IMR-90 (cell line): ENCODE measurements around the gene ADGRF5. TPM values are rescaled to one million over a fixed set of nuclear protein-coding genes. Genes with fewer than 3 reads are reported as not detected.

ENCODE experiments used
- ATAC-seq: fragments of 200-7000 bp; cut with Tn5 transposase; 2 replicates; pipeline ENCODE4 v1.9.1; 2020; ENCODE audit warnings: low read depth, mild to moderate bottlenecking, moderate library complexity
- BruUV-seq: library from RNA; stranded (reverse); fragments of 400-500 nt; replicated peaks from 2 replicates; lab custom pipeline; 2021; lab: Mats Ljungman, UMichigan
- CTCF ChIA-PET: fragments of 300-600 bp; formaldehyde crosslinking; extraction: SDS; loops from one replicate; lab custom pipeline; 2021; ENCODE audit warnings: antibody characterized with exemption; lab: Yijun Ruan, JAX
- POLR2A ChIA-PET: fragments of 300-600 bp; sonication (Branson Sonifier 250); formaldehyde crosslinking; loops from one replicate; lab custom pipeline; 2022; ENCODE audit warnings: antibody characterized with exemption; ENCODE audit not compliant: unreplicated experiment; lab: Charles Lee
- DNase-seq: peaks from one replicate; pipeline ENCODE4 v3.0.0; 2013
- H2AFZ ChIP-seq: replicated peaks from 2 replicates; pipeline ENCODE3; 2013; ENCODE audit warnings: low read length, mild to moderate bottlenecking; ENCODE audit not compliant: poor library complexity
- H2AK5ac ChIP-seq: 2 replicates; pipeline ENCODE4 v1.6.1; 2013; ENCODE audit warnings: low read depth, low read length, inconsistent platforms
- H2AK9ac ChIP-seq: replicated peaks from 2 replicates; pipeline ENCODE3; 2013; ENCODE audit warnings: mild to moderate bottlenecking, low read depth, low read length, moderate library complexity; ENCODE audit not compliant: poor library complexity
- H2BK120ac ChIP-seq: 2 replicates; pipeline ENCODE4 v1.6.1; 2013; ENCODE audit warnings: low read depth, low read length, inconsistent platforms
- H2BK15ac ChIP-seq: 3 replicates; pipeline ENCODE4 v1.6.1; 2013; ENCODE audit warnings: low read depth, low read length, inconsistent platforms
- H2BK20ac ChIP-seq: 2 replicates; pipeline ENCODE4 v1.6.1; 2013; ENCODE audit warnings: low read depth, mild to moderate bottlenecking, inconsistent platforms, low read length, moderate library complexity
- H2BK5ac ChIP-seq: 2 replicates; pipeline ENCODE4 v1.6.1; 2013; ENCODE audit warnings: mild to moderate bottlenecking, low read depth, low read length, inconsistent platforms; ENCODE audit not compliant: poor library complexity, severe bottlenecking
- H3K14ac ChIP-seq: replicated peaks from 2 replicates; pipeline ENCODE4 v1.6.1; 2013; ENCODE audit warnings: low read depth, low read length, inconsistent platforms
- H3K18ac ChIP-seq: 2 replicates; pipeline ENCODE4 v1.6.1; 2013; ENCODE audit warnings: low read depth, low read length, control low read depth
- H3K23ac ChIP-seq: 2 replicates; pipeline ENCODE4 v1.6.1; 2013; ENCODE audit warnings: low read depth, low read length, inconsistent platforms
- H3K27ac ChIP-seq: 2 replicates; pipeline ENCODE4 v1.5.1; 2013; ENCODE audit warnings: mild to moderate bottlenecking, control low read depth, low read length; ENCODE audit not compliant: insufficient read depth
- H3K27me3 ChIP-seq: 2 replicates; pipeline ENCODE4 v1.6.1; 2013; ENCODE audit warnings: low read length; ENCODE audit not compliant: control insufficient read depth, insufficient read depth
- H3K36me3 ChIP-seq: 2 replicates; pipeline ENCODE4 v1.6.1; 2013; ENCODE audit warnings: low read length, mixed read lengths; ENCODE audit not compliant: control insufficient read depth, insufficient read depth
- H3K4ac ChIP-seq: 2 replicates; pipeline ENCODE4 v1.6.1; 2013; ENCODE audit warnings: low read depth, low read length, inconsistent platforms
- H3K4me1 ChIP-seq: 2 replicates; pipeline ENCODE4 v1.6.1; 2013; ENCODE audit warnings: low read length, mixed read lengths; ENCODE audit not compliant: control insufficient read depth, insufficient read depth
- H3K4me2 ChIP-seq: 2 replicates; pipeline ENCODE4 v1.6.1; 2013; ENCODE audit warnings: low read depth, mild to moderate bottlenecking, control low read depth, low read length, moderate library complexity
- H3K4me3 ChIP-seq: 2 replicates; pipeline ENCODE4 v1.5.1; 2013; ENCODE audit warnings: low read depth, mild to moderate bottlenecking, control low read depth, low read length, moderate library complexity; ENCODE audit not compliant: insufficient read depth
- H3K56ac ChIP-seq: 2 replicates; pipeline ENCODE4 v1.6.1; 2013; ENCODE audit warnings: low read length, inconsistent platforms; ENCODE audit not compliant: insufficient read depth; ENCODE audit errors: extremely low read depth
- H3K79me1 ChIP-seq, 2 experiments: 2 replicates each; pipeline ENCODE4 v1.6.1; 2013; ENCODE audit warnings: low read length in 2 of 2, inconsistent platforms in 1 of 2, low read depth in 1 of 2
- H3K9ac ChIP-seq: 2 replicates; pipeline ENCODE4 v1.6.1; 2013; ENCODE audit warnings: low read depth, low read length, control low read depth
- H3K9me1 ChIP-seq: 2 replicates; pipeline ENCODE4 v1.6.1; 2013; ENCODE audit warnings: low read length, inconsistent platforms; ENCODE audit not compliant: insufficient read depth
- H3K9me3 ChIP-seq: 2 replicates; pipeline ENCODE4 v1.6.1; 2013; ENCODE audit warnings: low read length; ENCODE audit not compliant: control insufficient read depth, insufficient read depth
- H4K20me1 ChIP-seq: 2 replicates; pipeline ENCODE4 v1.6.1; 2013; ENCODE audit warnings: low read length, inconsistent platforms; ENCODE audit not compliant: insufficient read depth
- H4K5ac ChIP-seq: 2 replicates; pipeline ENCODE4 v1.6.1; 2013; ENCODE audit warnings: mild to moderate bottlenecking, low read depth, low read length, control low read depth
- H4K8ac ChIP-seq, 2 experiments: 2 replicates each; pipeline ENCODE4 v1.6.1; 2013; ENCODE audit warnings: low read depth in 2 of 2, low read length in 2 of 2, control low read depth in 1 of 2, inconsistent platforms in 1 of 2
- H4K91ac ChIP-seq: 2 replicates; pipeline ENCODE4 v1.6.1; 2013; ENCODE audit warnings: low read depth, low read length, inconsistent platforms; ENCODE audit not compliant: insufficient read depth
- BHLHE40 ChIP-seq: fragments of 150-350 bp; IDR thresholded peaks from 2 replicates; pipeline ENCODE4 v1.6.1; 2016; ENCODE audit warnings: mild to moderate bottlenecking, low read depth, low read length
- CEBPB ChIP-seq: IDR thresholded peaks from 2 replicates; pipeline ENCODE4 v1.6.1; 2012; ENCODE audit warnings: low read depth, low read length, improper control_type of control experiment
- CHD1 ChIP-seq: IDR thresholded peaks from 2 replicates; pipeline ENCODE4 v1.6.1; 2012; ENCODE audit warnings: low read depth, low read length, improper control_type of control experiment
- FOS ChIP-seq: fragments of 150-350 bp; IDR thresholded peaks from 2 replicates; pipeline ENCODE4 v1.6.1; 2016; ENCODE audit warnings: low read depth, low read length
- MAFK ChIP-seq: IDR thresholded peaks from 2 replicates; pipeline ENCODE4 v1.6.1; 2012; ENCODE audit warnings: low read depth, low read length, improper control_type of control experiment
- MAZ ChIP-seq: IDR thresholded peaks from 2 replicates; pipeline ENCODE4 v1.6.1; 2012; ENCODE audit warnings: low read depth, mild to moderate bottlenecking, low read length, improper control_type of control experiment, moderate library complexity, borderline replicate concordance
- MXI1 ChIP-seq: IDR thresholded peaks from 2 replicates; pipeline ENCODE4 v1.6.1; 2012; ENCODE audit warnings: low read depth, mild to moderate bottlenecking, low read length, moderate library complexity, borderline replicate concordance
- NFE2L2 ChIP-seq: fragments of 150-350 bp; IDR thresholded peaks from 2 replicates; pipeline ENCODE4 v1.6.1; 2016; ENCODE audit warnings: low read depth, mild to moderate bottlenecking, low read length
- POLR2A ChIP-seq: IDR thresholded peaks from 2 replicates; pipeline ENCODE4 v1.6.1; 2012; ENCODE audit warnings: mild to moderate bottlenecking, low read depth, low read length
- RAD21 ChIP-seq: IDR thresholded peaks from 2 replicates; pipeline ENCODE4 v1.6.1; 2012; ENCODE audit warnings: low read length, improper control_type of control experiment
- RCOR1 ChIP-seq: IDR thresholded peaks from 2 replicates; pipeline ENCODE4 v1.6.1; 2012; ENCODE audit warnings: mild to moderate bottlenecking, low read length, improper control_type of control experiment; ENCODE audit not compliant: insufficient replicate concordance
- RFX5 ChIP-seq: IDR thresholded peaks from 2 replicates; pipeline ENCODE4 v1.8.0; 2012; ENCODE audit warnings: low read depth, mild to moderate bottlenecking, low read length, moderate library complexity
- SMC3 ChIP-seq: fragments of 150-350 bp; IDR thresholded peaks from 2 replicates; pipeline ENCODE4 v1.6.1; 2016; ENCODE audit warnings: low read depth, mild to moderate bottlenecking, antibody characterized with exemption, low read length, moderate library complexity
- USF2 ChIP-seq: fragments of 150-350 bp; IDR thresholded peaks from 2 replicates; pipeline ENCODE4 v1.6.1; 2017; ENCODE audit warnings: mild to moderate bottlenecking, antibody characterized with exemption, low read length, low read depth
- WGBS, 2 experiments: methylation state at CpG; one replicate each; pipeline versions ENCODE4 v1.1.5 to v1.1.7; 2013; ENCODE audit warnings: missing lambda C conversion rate in 2 of 2; ENCODE audit not compliant: insufficient read length in 1 of 2; ENCODE audit errors: extremely low coverage in 2 of 2; 5-methylcytosine and 5-hydroxymethylcytosine counted together
- dilution Hi-C: fragments of 300-500 bp; cut with HindIII; formaldehyde crosslinking; loops from one replicate; pipeline ENCODE4 v1.14.3; 2018; ENCODE audit warnings: low sequenced_read_pairs; ENCODE audit not compliant: unreplicated experiment
- in situ Hi-C: fragments of 300-500 bp; cut with MboI; formaldehyde crosslinking; loops from 3 replicates; pipeline ENCODE4 v1.14.3; 2019; ENCODE audit warnings: low sequenced_read_pairs, inconsistent platforms, mixed read lengths
- intact Hi-C: fragments of 100-400 bp; cut with micrococcal nuclease; formaldehyde crosslinking; loops from 2 replicates; pipeline ENCODE4 v1.10.0; 2022
- polyA plus RNA-seq, 3 experiments: library from polyadenylated mRNA; depleted of rRNA; stranded (reverse); fragments of >200 nt; gene quantifications; 2 replicates each; pipeline ENCODE4 v1.2.3, GENCODE V29; 2012; ENCODE audit warnings: low replicate concordance in 1 of 3
- total RNA-seq: library from RNA; depleted of rRNA; stranded (reverse); fragments of >200 nt; gene quantifications from 2 replicates; pipeline ENCODE4 v1.2.3, GENCODE V29; 2012
- TF ChIP-seq, protein P1 (sequence below): conservative IDR thresholded peaks from 2 replicates; pipeline ENCODE4 v1.5.1; 2012; ENCODE audit warnings: mild to moderate bottlenecking, low read depth, low read length, improper control_type of control experiment
- TF ChIP-seq, protein P2 (sequence below): fragments of 150-350 bp; IDR thresholded peaks from 2 replicates; pipeline ENCODE4 v1.6.1; 2016; ENCODE audit warnings: low read depth, mild to moderate bottlenecking, low read length, moderate library complexity, borderline replicate concordance

ADGRF5 gene
- total and polyA plus RNA-seq, 2 of the 4 experiments (the other 2 are of a cell fraction): not detected

GRCh38 chr6:46862381-46862780 lies 59.4 kb downstream of the ADGRF5 start:
- Histone ChIP-seq H4K91ac (no peak overlapping the region), H3K4me1 (no peaks in the 10 kb centered on the region), H3K9ac (no peak overlapping the region), H4K5ac (no peak overlapping the region), H3K4me2 (no peak overlapping the region), H3K14ac (no peak overlapping the region), H4K20me1 (no peaks in the 10 kb centered on the region), H3K18ac (no peak overlapping the region), H3K56ac (no peak overlapping the region), H3K4me3 (no peak overlapping the region), H3K36me3 (no peaks in the 10 kb centered on the region), H2BK20ac (no peak overlapping the region), H2BK5ac (no peak overlapping the region), H4K8ac (no peak overlapping the region), H2AFZ (no peak overlapping the region), H3K23ac (no peak overlapping the region), H2BK15ac (no peak overlapping the region), H3K9me3 (no peaks in the 10 kb centered on the region), H2BK120ac (no peak overlapping the region), H3K9me1 (no peaks in the 10 kb centered on the region), H2AK5ac (no peak overlapping the region), H3K27ac (no peak overlapping the region), H2AK9ac (no peak overlapping the region), H3K4ac (no peak overlapping the region), H3K79me1 (no peaks in the 10 kb centered on the region), H3K27me3 (no peaks in the 10 kb centered on the region)
- POLR2A ChIA-PET: no interaction called here
- no peak for DNase-seq
- TF ChIP-seq POLR2A (no peak), MXI1 (no peak), FOS (no peak), USF2 (no peak), RFX5 (no peak), CHD1 (no peak), RAD21 (no peak), CEBPB (no peak), MAZ (no peak), NFE2L2 (no peak), MAFK (no peak), RCOR1 (no peak), BHLHE40 (no peak), SMC3 (no peak)
- TF ChIP-seq, protein P1, sequence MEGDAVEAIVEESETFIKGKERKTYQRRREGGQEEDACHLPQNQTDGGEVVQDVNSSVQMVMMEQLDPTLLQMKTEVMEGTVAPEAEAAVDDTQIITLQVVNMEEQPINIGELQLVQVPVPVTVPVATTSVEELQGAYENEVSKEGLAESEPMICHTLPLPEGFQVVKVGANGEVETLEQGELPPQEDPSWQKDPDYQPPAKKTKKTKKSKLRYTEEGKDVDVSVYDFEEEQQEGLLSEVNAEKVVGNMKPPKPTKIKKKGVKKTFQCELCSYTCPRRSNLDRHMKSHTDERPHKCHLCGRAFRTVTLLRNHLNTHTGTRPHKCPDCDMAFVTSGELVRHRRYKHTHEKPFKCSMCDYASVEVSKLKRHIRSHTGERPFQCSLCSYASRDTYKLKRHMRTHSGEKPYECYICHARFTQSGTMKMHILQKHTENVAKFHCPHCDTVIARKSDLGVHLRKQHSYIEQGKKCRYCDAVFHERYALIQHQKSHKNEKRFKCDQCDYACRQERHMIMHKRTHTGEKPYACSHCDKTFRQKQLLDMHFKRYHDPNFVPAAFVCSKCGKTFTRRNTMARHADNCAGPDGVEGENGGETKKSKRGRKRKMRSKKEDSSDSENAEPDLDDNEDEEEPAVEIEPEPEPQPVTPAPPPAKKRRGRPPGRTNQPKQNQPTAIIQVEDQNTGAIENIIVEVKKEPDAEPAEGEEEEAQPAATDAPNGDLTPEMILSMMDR: no peak
- TF ChIP-seq, protein P2, sequence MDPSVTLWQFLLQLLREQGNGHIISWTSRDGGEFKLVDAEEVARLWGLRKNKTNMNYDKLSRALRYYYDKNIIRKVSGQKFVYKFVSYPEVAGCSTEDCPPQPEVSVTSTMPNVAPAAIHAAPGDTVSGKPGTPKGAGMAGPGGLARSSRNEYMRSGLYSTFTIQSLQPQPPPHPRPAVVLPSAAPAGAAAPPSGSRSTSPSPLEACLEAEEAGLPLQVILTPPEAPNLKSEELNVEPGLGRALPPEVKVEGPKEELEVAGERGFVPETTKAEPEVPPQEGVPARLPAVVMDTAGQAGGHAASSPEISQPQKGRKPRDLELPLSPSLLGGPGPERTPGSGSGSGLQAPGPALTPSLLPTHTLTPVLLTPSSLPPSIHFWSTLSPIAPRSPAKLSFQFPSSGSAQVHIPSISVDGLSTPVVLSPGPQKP: no peak
- in situ Hi-C loops (no loop called here), intact Hi-C loops (no loop called here), dilution Hi-C loops (no loop called here)
- CTCF ChIA-PET: interaction anchor here (0.6 to 1.0 kb wide), 2 partner anchors 13 to 67 kb away, joined by 3 to 4 read pairs; no protein-coding TSS in a partner anchor
- no CpG with 5 or more reads among the region's 2 CpGs for WGBS, 2 experiments
- ATAC-seq: no peak
- no TSS peak for BruUV-seq
